H1 (cell line): ENCODE results near the gene LIG3. TPM values are rescaled to one million over a fixed set of nuclear protein-coding genes. Genes with fewer than 3 reads are reported as not detected.

Source experiments
- NRF1 ChIP-seq: IDR thresholded peaks from 2 replicates; pipeline ENCODE4 v1.6.1; 2011; ENCODE audit warnings: mild to moderate bottlenecking, low read depth, low read length, improper control_type of control experiment
- RXRA ChIP-seq: IDR thresholded peaks from 2 replicates; pipeline ENCODE4 v1.6.1; 2011; ENCODE audit warnings: low read depth, mild to moderate bottlenecking, low read length, moderate library complexity; ENCODE audit not compliant: insufficient read depth
- polyA plus RNA-seq, 7 experiments: library from polyadenylated mRNA; depleted of rRNA in 3 of 7; stranded (reverse) in 5 of 7; unstranded in 2 of 7; fragments of >200 nt in 5 of 7; fragments of 200-250 nt in 2 of 7; gene quantifications; 1 replicate in 5 of 7; 2 replicates in 1 of 7; 4 replicates in 1 of 7; pipeline versions ENCODE4 v1.2.1 to v1.2.3, GENCODE V29; 2011 to 2013; ENCODE audit warnings: missing spikeins in 2 of 7, mixed read lengths in 2 of 7
- total RNA-seq: library from RNA; stranded (reverse); fragmentation: NEBNext Ultra II Directional; extraction: Animal tissue kit (Norgen Biotek cat#: 25700); gene quantifications from 2 replicates; pipeline ENCODE4 v1.2.1, GENCODE V29; 2021

LIG3 gene
- total and polyA plus RNA-seq, 2 of the 8 experiments (the other 6 are each of a cell fraction or from before 2014, with no cell fraction given), result 63.6 to 89.3 TPM

DNA sequence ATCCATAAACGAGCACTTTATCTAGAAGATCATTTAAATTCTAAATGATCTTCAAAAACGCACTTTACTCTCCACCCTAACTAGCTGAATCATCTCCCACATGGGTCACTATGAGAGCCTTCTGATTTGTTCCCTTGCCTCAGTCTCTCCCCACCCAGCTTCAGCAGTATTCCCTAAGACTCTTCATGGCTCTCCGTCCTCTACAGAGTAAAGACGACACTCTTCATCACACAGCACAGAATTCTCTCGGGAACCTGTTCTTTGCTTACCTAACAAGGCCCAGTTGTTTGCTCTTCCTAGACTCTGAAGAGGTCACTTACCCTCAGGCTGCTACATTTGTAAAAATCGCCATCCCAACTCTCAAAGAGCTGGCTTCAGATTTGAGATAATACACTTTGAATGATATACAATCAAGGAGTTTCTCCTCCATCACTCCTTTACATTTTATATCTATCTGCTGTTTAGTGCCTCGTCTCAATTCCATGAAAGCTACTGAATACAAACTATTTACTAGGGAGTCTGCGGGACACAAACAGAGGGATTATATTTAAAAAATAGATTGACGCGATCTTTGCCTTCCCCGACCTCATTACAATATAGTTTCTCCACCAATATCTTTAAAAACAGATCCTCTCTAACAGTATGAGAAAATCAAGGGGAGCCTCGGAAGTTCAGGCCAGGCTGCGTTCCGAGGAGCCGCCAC is 511 bp upstream of the LIG3 start (continued):
- TF ChIP-seq NRF1 (no peak), RXRA (no peak)
